Activated T-cell treated with anti-CD3 and anti-CD28 coated beads for 48 hours (primary cell): ENCODE results near the gene WASHC4.

Source experiments
- DNase-seq: peaks from one replicate; pipeline ENCODE4 v3.0.0-alpha.2; 2020; ENCODE audit warnings: low read depth

Gene WASHC4, protein sequence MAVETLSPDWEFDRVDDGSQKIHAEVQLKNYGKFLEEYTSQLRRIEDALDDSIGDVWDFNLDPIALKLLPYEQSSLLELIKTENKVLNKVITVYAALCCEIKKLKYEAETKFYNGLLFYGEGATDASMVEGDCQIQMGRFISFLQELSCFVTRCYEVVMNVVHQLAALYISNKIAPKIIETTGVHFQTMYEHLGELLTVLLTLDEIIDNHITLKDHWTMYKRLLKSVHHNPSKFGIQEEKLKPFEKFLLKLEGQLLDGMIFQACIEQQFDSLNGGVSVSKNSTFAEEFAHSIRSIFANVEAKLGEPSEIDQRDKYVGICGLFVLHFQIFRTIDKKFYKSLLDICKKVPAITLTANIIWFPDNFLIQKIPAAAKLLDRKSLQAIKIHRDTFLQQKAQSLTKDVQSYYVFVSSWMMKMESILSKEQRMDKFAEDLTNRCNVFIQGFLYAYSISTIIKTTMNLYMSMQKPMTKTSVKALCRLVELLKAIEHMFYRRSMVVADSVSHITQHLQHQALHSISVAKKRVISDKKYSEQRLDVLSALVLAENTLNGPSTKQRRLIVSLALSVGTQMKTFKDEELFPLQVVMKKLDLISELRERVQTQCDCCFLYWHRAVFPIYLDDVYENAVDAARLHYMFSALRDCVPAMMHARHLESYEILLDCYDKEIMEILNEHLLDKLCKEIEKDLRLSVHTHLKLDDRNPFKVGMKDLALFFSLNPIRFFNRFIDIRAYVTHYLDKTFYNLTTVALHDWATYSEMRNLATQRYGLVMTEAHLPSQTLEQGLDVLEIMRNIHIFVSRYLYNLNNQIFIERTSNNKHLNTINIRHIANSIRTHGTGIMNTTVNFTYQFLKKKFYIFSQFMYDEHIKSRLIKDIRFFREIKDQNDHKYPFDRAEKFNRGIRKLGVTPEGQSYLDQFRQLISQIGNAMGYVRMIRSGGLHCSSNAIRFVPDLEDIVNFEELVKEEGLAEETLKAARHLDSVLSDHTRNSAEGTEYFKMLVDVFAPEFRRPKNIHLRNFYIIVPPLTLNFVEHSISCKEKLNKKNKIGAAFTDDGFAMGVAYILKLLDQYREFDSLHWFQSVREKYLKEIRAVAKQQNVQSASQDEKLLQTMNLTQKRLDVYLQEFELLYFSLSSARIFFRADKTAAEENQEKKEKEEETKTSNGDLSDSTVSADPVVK

DNA sequence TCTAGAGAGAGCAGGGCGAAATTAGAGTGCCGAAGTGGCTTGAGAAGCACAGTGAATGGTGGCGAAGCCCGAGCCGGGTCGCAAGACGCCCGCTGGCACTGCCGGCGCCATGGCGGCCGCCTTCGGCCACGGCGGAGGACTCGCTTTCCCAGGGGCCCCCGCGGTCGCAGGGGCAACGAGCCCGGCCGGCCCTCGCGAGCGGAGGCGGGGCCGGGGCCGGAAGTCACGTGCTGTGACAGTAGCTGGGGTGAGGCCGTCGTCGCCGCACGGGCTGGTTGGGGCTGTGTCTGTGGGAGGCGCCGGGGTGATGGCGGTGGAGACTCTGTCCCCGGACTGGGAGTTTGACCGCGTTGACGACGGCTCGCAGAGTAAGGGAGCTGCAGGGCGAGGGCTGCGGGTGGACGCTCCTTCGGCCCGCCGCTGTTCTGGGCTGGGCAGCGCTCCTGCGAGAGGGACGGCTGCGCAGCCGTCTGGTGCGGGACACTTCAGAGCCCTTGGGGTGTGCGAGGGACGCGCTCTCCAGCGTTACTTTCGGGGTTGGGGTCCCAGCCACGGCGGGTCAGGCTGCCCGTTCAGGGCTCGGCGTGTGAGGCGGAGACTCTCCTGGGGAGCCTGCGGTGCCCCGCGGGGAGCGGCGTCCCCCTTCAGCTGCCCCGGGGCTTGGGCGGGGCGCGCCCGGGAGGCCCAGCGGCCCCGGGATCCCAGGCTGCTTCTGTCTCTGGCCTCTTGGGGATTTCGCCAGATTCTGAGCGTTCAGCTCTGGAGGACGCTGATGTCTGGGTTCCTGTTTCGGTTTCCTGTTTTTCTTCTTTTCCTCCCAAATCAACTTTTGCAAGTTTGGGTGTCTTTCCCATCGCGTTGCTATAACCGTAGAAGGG, at the start of gene WASHC4:
Gene WASHC4 (plus strand): TSS at position 238 of the 878 bp plus-strand sequence. CDS start 70 bp downstream, at position 308.
- DNase-seq = peak; percentile 94

DNA sequence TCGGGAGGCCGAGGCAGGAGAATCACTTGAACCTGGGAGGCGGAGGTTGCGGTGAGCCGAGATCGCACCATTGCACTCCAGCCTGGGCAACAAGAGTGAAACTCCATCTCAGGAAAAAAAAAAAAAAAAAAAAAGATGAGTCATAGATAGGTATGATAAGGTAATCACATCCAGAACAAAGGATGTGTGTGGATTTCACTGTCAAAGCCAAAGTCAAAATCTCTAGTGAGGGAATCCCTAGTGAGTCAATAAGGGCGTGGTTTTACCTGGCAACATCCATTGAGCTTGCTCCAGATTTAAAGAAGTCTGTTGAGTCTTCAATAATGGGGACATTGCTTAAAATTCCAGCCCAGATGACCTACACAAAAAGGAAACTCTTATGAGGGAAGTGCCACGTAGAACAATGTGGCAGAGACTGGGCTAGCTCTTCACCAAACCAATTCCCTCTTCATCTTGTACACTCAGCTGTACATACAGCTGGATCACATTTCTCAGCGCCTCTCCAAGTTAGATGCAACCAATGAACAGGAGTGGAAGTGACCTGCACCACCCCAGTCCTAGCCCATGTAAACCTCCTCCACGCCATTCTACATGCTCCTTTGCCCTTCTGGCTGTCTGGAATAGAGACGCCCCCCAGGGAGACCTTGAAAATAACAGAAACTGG, 46.7 kb upstream of the WASHC4 start:
- DNase-seq = no peak

DNA sequence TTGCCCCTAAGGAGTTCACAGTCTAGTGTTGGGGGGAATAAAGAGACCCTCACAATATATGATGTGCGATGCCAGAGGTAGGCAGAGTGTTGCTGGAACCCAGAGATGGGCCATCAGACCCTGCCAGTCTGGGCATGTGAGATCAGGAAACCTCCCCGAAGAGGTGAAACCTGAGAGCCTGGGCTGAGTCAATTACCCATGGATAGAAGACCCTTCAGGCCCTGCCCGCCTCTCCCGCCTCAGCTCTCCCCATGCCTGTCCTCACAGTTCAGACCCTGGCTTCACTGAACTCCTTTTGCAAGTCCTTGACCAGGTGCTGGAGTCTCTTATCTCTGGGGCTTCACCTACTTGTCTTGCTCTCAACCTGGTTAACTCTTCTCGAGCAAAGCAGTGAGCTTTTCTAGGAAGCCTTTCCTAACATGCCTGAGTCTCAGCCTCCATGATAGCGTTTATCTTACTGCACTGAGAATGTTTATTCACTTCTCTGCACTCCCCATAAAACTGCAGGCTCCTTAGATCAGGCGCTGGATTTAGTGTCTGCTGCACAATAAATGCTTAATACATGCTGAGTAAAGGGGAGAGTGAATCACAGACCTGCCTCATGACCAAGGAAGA, 42.9 kb upstream of the WASHC4 start:
- DNase-seq = no peak

DNA sequence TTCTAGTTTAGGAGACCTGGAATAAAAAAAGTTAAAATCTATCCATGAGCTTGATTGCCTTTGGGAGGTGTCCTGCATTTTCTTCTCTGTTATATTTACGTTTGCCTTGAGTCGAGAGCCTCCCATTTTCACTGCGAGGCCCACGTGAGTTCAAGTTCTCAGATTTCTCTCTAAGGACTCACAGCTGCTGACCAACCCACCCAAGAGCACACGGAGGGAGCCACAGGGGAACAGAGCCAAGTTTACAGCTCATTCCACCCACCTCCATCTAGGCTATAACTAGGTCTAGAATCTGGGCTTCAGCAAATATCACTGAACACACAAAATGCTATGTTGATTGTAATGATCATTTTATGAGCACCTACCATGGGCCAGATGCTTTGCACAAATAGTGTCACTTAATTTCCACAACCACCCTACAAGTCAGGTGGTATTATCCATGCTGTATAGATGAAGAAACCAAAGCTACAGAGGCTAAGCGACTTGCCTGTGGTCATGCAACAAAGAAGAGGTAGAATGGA, 40.0 kb upstream of the WASHC4 start:
- no peak for DNase-seq

DNA sequence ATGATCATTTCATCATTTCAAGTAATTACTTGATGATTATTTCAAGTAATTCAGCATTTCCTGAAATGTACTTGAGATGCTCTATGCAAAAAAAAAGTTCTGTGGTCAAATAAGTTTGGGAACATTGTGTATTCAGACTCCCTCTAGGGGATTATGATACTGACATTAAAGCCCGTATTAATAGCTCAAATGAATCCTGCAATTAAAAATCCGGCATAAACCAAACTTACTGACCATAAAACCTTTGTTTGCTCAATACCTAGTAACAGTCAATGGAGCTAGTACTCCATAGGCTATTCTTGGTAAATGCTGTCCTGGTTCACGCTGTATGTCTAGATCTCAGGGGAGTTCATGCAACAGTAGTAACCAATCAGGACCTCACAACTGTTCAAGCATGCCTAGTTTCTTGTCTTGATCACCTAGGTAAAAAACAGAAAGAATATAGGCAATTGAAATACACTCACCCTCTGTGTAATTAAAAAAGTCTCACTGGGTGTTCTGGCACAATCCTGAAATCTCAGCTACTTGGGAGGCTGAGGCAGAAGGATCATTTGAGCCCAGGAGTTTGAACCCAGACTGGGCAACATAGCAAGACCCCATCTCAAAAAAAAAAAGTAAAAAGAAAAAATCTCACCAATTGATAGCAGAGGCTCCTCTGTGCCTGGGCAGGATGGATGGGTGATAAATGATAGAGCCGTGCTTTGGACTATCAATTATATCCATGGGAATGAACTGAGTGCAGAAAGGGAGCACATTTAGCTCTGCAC, 37.4 kb upstream of the WASHC4 start:
- DNase-seq = no peak

DNA sequence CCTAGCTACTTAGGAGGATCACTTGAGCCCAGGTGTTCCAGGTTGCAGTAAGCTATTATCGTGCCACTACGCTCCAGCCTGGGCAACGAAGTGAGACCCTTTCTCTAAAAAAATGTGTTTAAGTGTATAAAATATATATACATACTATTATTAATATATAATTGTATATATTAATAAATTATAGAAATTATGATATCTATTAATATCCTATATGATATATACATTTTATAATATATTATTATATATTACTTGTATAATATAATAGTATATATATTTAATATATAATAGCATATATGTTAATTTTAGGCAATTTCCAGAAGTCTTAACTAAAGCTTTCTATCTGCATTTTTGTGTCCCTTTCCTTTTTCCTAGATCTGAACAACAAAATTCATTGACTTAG, 35.5 kb upstream of the WASHC4 start:
- DNase-seq = no peak

DNA sequence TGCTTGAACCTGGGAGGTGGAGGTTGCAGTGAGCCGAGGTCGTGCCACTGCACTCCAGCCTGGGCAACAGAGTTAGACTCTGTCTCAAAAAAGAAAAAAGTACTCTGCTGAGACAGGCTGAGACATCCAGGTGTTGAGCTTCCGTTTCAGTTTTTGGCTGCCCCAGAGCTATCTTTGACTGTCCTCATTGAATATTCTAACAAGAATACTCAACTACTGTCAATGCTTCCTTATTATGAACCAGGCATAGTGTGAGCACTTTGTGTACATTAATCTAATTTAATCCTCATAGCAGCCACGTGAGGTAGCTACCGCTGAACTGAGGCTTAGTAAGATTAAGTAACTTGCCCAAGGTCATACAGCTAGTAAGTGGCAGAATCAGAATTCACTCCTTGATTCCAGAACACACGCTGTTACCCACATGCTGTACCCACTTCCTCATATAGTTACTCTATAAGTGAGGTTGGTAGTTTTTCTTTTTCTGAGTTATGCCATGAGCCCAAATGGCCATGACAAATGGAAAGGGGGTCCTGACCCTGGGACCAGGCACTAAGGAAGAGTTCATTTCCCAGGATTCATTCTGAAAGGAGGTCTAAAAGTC, 34.5 kb upstream of the WASHC4 start:
- no peak for DNase-seq

DNA sequence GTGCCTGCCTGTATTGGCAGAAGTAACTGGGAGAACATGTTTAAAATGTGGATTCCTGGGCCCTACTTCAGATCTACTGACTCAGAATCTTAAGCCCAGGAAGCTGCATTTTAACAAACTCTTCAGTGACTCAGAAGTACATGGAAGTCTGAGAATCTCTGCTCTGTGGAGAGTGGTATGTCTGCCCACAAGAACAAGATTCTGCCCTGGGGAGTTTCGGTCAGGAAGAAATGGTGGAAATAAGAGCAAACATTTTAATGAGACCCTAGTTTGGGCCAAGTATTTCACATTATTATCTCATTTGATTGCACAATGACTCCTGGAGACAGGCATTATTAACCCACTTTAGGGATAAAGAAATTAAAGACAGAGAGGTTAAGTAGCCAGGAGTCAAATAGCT, 31.4 kb upstream of the WASHC4 start:
- no peak for DNase-seq

DNA sequence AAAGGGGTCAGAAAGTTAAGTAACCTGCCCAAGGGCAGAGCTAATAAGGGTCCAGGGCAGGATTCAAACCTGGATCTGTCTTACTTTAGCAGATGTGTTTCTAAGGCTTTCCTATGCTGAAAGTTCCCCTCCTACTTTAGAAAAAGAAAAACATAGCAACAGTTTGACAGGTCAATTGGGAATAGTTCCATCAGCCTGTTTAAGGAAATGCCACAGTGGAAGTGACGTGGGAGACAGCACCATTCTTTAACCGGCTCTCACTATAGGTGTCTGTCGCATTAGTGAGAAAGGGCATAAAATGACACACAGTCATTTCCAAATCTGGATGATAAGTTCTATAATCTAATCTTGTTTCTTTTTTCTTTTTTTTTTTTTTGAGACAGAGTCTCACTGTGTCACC, 30.6 kb upstream of the WASHC4 start:
- no peak for DNase-seq

DNA sequence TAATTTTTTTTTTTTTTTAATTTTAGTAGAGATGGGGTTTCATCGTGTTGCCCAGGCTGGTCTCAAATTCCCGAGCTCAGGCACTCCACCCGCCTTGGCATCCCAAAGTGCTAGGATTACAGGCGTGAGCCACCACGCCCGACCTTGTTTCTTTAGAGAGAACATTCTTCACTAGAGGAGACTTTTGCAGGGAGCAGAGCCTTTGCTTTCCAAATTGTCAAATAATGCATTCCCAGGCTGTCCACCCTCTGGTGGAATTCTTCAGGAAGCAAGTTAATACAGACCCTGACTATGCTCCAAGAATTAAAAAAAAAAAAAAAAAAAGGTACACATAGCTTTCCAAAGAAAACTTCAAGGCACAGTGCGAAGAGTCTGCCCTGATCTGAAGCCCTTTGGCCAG, 30.1 kb upstream of the WASHC4 start:
- no peak for DNase-seq

DNA sequence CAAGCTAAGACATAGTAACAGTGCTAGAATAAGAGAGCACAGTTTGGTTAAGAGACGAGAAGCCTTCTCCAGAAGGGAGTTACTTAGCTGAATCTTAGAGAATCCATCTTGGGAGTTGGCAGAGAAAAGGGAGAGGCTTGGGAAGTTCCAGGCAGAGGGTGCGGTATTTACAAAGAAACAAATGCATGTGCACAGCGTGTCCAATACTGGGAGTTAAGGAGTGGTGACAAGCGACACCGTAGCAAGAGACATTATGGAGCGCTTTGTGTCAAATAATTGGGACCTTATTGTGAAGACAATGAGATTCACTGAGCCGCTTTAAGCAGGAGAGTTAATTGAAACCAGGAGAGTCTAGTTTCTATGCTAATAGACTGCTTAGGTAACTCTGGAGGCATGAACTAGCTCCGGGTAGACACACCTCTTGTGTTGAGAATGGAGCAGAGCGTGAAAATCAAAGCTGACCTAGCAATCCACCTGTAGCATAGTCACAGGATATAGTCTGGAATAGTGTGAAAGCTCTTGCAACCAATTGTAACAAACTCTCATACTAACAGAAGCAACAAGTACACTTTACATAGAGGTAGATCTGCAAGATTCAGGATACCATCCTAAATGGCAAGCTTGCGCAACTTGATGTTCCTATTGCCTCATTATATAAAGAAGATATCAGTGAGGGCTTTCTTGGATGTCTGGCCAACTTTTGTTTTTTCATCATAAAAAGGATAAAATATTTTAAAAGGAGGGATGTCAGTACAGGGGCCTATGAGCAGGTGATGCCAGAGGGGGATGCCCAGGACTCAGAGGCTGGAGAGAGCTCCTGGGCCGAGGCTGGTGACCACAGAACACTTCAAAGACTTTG, 28.6 kb upstream of the WASHC4 start:
- no peak for DNase-seq

DNA sequence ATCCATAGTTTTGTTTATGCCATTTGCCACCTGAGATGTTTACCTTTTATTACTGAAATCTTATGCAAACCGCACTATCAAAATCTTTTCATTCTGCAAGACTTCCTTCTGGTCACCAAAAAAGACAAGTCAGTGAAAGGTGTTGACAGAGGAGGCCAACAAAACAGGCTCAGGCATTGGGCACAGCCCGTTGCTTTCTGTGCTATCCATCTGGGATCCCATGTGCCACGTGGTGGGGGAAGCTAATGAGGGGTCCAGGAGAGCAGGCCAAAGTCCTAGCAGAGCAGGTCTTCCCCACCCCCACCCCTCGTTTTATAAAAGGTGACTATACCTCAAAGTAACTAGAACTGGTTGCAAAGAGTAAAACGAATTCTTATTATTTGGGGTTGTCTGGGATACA, 24.5 kb upstream of the WASHC4 start:
- DNase-seq = no peak

DNA sequence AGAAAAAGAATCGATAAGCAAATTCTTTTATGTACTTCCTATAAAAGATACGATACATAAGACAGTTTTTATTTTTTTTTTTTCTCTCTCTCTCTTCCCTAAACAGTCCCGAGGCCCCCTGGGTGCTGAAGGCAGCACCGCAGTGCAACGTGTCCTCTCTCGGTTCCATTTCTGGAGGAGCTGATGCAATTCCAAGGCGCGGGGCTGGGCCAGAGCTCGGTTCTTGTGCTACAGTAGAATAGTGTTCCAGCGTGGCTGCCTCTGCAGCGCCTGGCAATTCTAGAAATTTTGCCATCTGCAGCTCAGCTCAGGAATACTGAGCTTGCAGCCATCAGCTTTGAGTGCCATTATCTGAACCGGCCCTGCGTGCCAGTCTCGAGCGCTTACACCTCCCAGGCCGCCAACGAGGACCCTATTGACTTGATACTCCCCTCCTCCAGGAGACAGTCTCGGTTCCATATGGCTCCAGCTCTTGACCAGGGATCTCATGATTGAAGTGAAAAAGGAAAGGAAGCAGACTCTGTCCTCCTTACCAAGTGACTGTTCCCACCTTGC, 23.9 kb upstream of the WASHC4 start:
- DNase-seq = no peak

DNA sequence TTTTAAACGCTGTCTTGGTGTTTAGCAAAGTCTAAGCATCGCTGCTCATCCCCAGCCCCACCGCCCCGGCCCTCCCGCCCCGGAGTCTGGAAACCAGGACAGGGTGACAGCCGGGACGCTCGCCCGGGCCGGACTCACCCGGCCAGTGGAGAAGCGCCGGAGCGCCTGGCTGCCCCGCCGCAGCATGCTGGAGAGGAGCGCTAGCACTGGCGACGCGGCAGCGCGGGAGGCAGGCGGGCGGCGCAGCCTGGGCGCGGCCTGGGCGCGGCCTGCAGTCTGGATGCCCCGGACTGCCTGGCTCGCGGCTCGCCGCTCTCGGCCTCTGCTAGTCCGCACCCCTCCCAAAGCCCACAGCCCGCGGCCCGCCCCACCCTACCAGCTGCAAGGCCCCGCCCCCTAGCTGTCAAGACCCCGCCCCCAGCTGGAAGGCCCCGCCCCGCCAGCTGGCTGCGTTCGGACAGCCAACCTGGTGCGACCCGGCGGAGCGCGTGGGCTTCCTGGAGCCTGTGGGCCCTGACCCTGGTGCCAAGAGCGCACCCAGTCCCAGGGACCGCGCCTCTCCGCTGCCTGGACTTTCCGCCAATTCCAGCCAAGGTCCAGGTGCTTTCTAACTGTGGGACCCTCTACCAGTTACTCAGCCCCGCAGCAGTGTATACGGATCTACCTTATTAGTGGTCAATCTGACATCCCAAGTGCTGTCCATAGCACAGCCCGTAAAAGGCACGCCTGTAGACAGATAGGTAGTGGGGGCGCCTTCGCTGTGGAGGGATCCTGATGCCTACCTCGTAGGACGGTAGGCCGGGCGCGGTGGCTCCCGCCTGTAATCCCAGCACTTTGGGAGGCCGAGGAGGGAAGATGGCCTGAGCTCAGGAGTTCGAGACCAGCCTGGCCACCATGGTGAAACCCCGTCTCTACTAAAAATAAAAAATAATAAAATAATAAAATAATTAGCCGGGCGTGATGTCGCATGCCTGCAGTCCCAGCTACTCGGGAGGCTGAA, 23.0 kb upstream of the WASHC4 start, which contains the start of gene ALDH1L2:
Gene ALDH1L2 (minus strand): TSS at position 208 of the 1,000 bp plus-strand sequence. CDS start 22 bp downstream, at position 186.
- peak; percentile 58 for DNase-seq

DNA sequence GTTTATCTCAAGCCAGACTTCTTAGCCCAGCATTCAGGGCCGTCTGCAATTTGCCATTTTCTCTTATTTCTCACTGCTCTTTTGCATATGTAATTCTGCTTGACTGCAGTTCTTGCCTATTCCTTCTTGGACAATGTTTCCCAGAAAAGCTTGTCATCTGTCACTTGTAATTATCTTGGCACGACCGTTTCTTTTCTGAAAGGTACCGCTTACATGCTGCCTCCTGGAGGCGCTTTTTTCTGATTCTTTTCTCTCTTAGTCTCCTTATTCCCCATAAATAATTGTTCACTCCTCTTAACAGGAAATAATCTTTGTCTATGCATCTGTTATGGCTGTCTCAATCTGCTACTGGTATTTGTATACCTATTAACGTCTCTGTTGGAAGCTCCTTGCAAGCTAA, 22.0 kb upstream of the WASHC4 start:
- no peak for DNase-seq

DNA sequence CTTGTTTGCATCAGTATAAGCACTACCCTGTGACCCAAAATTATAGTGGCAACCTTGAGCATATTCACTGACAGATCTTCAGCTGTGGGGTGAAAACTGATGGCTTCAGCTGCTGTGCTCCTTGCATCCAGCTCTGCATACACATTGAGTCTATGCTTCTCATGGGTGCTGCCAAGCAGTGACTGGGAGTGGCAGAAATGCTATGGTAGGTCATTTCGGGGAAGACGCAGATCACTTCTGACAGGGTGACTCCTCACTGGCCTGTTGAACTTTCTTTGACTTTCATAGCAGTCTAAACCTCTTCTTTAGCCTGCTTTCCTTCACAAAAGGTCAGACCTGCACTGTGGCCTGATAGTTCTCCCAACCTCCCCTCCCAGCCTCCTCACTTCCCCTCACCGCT, 17.7 kb upstream of the WASHC4 start:
- DNase-seq = no peak
